Measurements from ENCODE around the gene PARD6G. TPM values are rescaled to one million over a fixed set of nuclear protein-coding genes. Genes with fewer than 3 reads are reported as not detected.
"Not testable (repeated sequence)": the region's sequence is repeated elsewhere in the genome, so short reads cannot be mapped to it uniquely, and the experiment has no call there.

PARD6G gene
- total RNA-seq, 1 experiment from 2014 or later: 13.0 TPM

DNA sequence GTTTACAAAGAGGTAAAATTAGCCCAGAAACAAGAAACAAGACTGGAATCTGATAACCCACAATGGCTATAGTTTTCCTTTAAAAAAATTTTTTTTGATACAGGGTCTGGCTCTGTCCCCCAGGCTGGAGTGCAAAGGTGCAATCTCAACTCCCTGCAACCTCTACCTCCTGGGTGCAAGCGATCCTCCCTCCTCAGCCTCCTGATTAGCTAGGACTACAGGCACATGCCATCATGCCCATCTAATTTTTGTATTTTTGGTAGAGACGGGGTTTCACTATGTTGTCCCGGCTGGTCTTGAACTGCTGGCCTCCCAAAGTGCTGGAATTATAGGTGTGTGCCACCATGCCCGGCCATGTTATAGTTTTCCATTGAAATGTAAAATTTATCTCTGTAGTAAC lies 12.3 kb upstream of the PARD6G start (continued):
- TF ChIP-seq, protein P1, sequence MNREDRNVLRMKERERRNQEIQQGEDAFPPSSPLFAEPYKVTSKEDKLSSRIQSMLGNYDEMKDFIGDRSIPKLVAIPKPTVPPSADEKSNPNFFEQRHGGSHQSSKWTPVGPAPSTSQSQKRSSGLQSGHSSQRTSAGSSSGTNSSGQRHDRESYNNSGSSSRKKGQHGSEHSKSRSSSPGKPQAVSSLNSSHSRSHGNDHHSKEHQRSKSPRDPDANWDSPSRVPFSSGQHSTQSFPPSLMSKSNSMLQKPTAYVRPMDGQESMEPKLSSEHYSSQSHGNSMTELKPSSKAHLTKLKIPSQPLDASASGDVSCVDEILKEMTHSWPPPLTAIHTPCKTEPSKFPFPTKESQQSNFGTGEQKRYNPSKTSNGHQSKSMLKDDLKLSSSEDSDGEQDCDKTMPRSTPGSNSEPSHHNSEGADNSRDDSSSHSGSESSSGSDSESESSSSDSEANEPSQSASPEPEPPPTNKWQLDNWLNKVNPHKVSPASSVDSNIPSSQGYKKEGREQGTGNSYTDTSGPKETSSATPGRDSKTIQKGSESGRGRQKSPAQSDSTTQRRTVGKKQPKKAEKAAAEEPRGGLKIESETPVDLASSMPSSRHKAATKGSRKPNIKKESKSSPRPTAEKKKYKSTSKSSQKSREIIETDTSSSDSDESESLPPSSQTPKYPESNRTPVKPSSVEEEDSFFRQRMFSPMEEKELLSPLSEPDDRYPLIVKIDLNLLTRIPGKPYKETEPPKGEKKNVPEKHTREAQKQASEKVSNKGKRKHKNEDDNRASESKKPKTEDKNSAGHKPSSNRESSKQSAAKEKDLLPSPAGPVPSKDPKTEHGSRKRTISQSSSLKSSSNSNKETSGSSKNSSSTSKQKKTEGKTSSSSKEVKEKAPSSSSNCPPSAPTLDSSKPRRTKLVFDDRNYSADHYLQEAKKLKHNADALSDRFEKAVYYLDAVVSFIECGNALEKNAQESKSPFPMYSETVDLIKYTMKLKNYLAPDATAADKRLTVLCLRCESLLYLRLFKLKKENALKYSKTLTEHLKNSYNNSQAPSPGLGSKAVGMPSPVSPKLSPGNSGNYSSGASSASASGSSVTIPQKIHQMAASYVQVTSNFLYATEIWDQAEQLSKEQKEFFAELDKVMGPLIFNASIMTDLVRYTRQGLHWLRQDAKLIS (CRISPR knock-in tag; IDR thresholded peaks at IDR 0.05; ENCODE audit: borderline replicate concordance): no peak
- TF ChIP-seq GTF2I (CRISPR knock-in tag; conservative IDR thresholded peaks at IDR 0.05) (no peak), NR3C1 (CRISPR knock-in tag; conservative IDR thresholded peaks at IDR 0.05; ENCODE audit: low read depth) (no peak), JUN (CRISPR knock-in tag; IDR thresholded peaks at IDR 0.05) (no peak), PRRX2 (CRISPR knock-in tag; IDR thresholded peaks at IDR 0.05) (no peak), MXD4 (CRISPR knock-in tag; IDR thresholded peaks at IDR 0.05; ENCODE audit: borderline replicate concordance) (no peak), ZNF121 (CRISPR knock-in tag; IDR thresholded peaks at IDR 0.05) (no peak), ELF4 (CRISPR knock-in tag; IDR thresholded peaks at IDR 0.05; ENCODE audit: low read depth) (no peak)
- TF ChIP-seq, protein P2, sequence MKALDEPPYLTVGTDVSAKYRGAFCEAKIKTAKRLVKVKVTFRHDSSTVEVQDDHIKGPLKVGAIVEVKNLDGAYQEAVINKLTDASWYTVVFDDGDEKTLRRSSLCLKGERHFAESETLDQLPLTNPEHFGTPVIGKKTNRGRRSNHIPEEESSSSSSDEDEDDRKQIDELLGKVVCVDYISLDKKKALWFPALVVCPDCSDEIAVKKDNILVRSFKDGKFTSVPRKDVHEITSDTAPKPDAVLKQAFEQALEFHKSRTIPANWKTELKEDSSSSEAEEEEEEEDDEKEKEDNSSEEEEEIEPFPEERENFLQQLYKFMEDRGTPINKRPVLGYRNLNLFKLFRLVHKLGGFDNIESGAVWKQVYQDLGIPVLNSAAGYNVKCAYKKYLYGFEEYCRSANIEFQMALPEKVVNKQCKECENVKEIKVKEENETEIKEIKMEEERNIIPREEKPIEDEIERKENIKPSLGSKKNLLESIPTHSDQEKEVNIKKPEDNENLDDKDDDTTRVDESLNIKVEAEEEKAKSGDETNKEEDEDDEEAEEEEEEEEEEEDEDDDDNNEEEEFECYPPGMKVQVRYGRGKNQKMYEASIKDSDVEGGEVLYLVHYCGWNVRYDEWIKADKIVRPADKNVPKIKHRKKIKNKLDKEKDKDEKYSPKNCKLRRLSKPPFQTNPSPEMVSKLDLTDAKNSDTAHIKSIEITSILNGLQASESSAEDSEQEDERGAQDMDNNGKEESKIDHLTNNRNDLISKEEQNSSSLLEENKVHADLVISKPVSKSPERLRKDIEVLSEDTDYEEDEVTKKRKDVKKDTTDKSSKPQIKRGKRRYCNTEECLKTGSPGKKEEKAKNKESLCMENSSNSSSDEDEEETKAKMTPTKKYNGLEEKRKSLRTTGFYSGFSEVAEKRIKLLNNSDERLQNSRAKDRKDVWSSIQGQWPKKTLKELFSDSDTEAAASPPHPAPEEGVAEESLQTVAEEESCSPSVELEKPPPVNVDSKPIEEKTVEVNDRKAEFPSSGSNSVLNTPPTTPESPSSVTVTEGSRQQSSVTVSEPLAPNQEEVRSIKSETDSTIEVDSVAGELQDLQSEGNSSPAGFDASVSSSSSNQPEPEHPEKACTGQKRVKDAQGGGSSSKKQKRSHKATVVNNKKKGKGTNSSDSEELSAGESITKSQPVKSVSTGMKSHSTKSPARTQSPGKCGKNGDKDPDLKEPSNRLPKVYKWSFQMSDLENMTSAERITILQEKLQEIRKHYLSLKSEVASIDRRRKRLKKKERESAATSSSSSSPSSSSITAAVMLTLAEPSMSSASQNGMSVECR (CRISPR knock-in tag; IDR thresholded peaks at IDR 0.05; ENCODE audit: borderline replicate concordance): no peak

DNA sequence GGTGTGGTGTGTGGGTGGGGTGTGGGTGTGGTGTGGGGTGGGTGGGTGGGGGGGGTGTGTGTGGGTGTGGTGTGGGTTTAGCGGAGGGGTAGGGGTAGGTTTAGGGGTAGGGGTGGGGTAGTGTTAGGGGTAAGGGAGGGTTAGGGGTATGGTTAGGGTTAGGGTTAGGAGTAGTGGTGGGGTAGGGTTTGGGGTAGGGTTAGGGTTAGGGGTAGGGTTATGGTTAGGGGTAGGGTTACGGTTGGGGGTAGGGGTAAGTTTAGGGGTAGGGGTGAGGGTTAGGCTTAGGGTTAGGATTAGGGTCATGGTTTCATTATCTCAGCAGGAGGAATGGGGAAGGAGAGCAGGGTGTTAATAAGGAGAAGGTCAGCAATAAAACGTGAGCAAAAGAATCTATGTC lies 11.3 kb upstream of the PARD6G start:
- POLR2A ChIA-PET: no interaction called here
- ATAC-seq (no peak), DNase-seq (ENCODE audit: low spot score) (no peak)
- H3K4me1 Mint-ChIP-seq: no peaks in the 10 kb centered on the region
- H3K9me3 Mint-ChIP-seq: peaks cover 60% of the 10 kb centered on the region
- CTCF ChIA-PET: interaction anchor here (1.0 kb wide), 2 partner anchors 58 to 88 kb away, joined by 4 to 5 read pairs; no protein-coding TSS in a partner anchor
- H3K36me3 Mint-ChIP-seq: peaks cover 5% of the 10 kb centered on the region; the same call in 1 of the 2 replicates
- no peak overlapping the region for H3K4me3 Mint-ChIP-seq
- no peak for TF ChIP-seq KAT7 (CRISPR knock-in tag; IDR thresholded peaks at IDR 0.05; ENCODE audit: borderline replicate concordance)
- TF ChIP-seq, protein P3, sequence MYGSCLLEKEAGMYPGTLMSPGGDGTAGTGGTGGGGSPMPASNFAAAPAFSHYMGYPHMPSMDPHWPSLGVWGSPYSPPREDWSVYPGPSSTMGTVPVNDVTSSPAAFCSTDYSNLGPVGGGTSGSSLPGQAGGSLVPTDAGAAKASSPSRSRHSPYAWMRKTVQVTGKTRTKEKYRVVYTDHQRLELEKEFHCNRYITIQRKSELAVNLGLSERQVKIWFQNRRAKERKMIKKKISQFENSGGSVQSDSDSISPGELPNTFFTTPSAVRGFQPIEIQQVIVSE (CRISPR knock-in tag; IDR thresholded peaks at IDR 0.05; ENCODE audit: borderline replicate concordance): no peak
- peaks cover 17% of the 10 kb centered on the region for H3K27me3 Mint-ChIP-seq (ENCODE audit: low read depth)
- no peak overlapping the region for H3K27ac Mint-ChIP-seq

DNA sequence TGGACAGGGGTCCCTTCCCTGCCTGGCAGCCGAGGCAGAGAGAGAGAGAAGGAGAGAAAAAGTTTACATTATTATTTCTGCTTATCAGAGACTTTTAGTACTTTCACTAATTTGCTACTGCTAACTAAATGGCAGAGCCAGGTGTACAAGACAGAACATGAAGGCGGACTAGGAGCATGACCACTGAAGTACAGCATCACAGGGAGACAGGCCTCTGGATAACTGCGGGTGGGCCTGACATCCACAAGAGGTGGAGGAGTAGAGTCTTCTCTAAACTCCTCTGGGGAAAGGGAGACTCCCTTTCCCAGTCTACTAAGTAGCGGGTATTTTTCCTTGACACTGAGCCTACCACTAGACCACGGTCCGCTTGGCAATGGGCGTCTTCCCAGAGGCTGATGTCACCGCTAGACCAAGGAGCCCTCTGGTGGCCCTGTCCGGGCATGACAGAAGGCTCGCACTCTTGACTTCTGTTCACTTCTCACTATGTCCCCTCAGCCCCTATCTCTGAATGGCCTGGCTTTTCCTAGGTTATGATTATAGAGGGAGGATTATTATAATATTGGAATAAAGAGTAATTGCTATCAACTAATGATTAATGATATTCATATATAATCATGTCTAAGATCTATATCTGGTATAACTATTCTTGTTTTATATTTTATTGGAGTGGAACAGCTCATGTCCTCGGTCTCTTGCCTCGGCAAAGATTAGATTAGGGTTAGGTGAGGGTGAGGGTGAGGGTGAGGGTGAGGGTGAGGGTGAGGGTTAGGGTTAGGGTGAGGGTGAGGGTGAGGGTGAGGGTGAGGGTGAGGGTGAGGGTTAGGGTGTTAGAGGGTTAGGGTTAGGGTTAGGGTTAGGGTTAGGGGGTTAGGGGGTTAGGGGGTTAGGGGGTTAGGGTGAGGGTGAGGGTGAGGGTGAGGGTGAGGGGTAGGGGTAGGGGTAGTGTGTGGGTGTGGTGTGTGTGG lies 10.5 kb upstream of the PARD6G start:
- H3K27ac Mint-ChIP-seq, H3K36me3 Mint-ChIP-seq, POLR2A ChIA-PET, H3K4me3 Mint-ChIP-seq, H3K4me1 Mint-ChIP-seq: not testable (repeated sequence)
- CTCF ChIA-PET: interaction anchor here (0.5 to 1.0 kb wide), 4 partner anchors 58 to 100 kb away, joined by 3 to 5 read pairs (median 4); no protein-coding TSS in a partner anchor
- peak; percentile 87 for DNase-seq (ENCODE audit: low spot score)
- peak; percentile 48; the same call in 1 of the 2 replicates for TF ChIP-seq GABPB1 (CRISPR knock-in tag; IDR thresholded peaks at IDR 0.05)
- TF ChIP-seq, protein P4, sequence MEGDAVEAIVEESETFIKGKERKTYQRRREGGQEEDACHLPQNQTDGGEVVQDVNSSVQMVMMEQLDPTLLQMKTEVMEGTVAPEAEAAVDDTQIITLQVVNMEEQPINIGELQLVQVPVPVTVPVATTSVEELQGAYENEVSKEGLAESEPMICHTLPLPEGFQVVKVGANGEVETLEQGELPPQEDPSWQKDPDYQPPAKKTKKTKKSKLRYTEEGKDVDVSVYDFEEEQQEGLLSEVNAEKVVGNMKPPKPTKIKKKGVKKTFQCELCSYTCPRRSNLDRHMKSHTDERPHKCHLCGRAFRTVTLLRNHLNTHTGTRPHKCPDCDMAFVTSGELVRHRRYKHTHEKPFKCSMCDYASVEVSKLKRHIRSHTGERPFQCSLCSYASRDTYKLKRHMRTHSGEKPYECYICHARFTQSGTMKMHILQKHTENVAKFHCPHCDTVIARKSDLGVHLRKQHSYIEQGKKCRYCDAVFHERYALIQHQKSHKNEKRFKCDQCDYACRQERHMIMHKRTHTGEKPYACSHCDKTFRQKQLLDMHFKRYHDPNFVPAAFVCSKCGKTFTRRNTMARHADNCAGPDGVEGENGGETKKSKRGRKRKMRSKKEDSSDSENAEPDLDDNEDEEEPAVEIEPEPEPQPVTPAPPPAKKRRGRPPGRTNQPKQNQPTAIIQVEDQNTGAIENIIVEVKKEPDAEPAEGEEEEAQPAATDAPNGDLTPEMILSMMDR (IDR thresholded peaks at IDR 0.05): peak; percentile 76
- H3K27me3 Mint-ChIP-seq (ENCODE audit: low read depth): peaks cover 23% of the 10 kb centered on the region
- ATAC-seq: peak; percentile 16; the same call in 1 of the 2 replicates
- H3K9me3 Mint-ChIP-seq: peaks cover 67% of the 10 kb centered on the region
